Activated T-cell treated with anti-CD3 and anti-CD28 coated beads for 1 hour (primary cell): ENCODE data around the gene TTC21A.

Experiments used
- DNase-seq: peaks from one replicate; pipeline ENCODE4 v3.0.0-alpha.2; 2020; ENCODE audit warnings: low read depth

The TTC21A gene

GRCh38 chr3:39180546-39181346, 73.3 kb downstream of the TTC21A start:
- DNase-seq = peak; percentile 86

GRCh38 chr3:39181408-39182335, 74.2 kb downstream of the TTC21A start:
- no peak for DNase-seq

GRCh38 chr3:39183211-39184080, 76.0 kb downstream of the TTC21A start:
- no peak for DNase-seq

- no peak for DNase-seq
Observed at GRCh38 chr3:39184081-39184967, 76.8 kb downstream of the TTC21A start.

- no peak for DNase-seq
Observed at GRCh38 chr3:39184968-39185285, 77.4 kb downstream of the TTC21A start.

GRCh38 chr3:39185326-39185958, 78.0 kb downstream of the TTC21A start:
- DNase-seq = no peak

GRCh38 chr3:39185959-39186691, 78.6 kb downstream of the TTC21A start:
- DNase-seq = no peak

GRCh38 chr3:39186692-39187151, 79.2 kb downstream of the TTC21A start:
- DNase-seq = no peak

- DNase-seq = no peak
Observed at GRCh38 chr3:39187372-39188155, 80.1 kb downstream of the TTC21A start.
